ENCODE data around the gene MYADM.
"Not testable (repeated sequence)": the region's sequence is repeated elsewhere in the genome, so short reads cannot be mapped to it uniquely, and the experiment has no call there.

MYADM gene

GRCh38 chr19:53847555-53847954 is 20.1 kb upstream of the MYADM start:
- Histone ChIP-seq H3K9me3 (ENCODE audit: control insufficient read depth, low read length) (no peaks in the 10 kb centered on the region), H3K36me3 (ENCODE audit: control insufficient read depth, insufficient read depth, low read length) (no peaks in the 10 kb centered on the region), H3K4me1 (ENCODE audit: control insufficient read depth, insufficient read depth, low read length) (peaks cover 2% of the 10 kb centered on the region), H3K9ac (ENCODE audit: low read length) (no peak overlapping the region), H3K4me3 (ENCODE audit: low read length) (no peak overlapping the region), H3K27me3 (ENCODE audit: control insufficient read depth, insufficient read depth, low read length) (no peaks in the 10 kb centered on the region)

DNA sequence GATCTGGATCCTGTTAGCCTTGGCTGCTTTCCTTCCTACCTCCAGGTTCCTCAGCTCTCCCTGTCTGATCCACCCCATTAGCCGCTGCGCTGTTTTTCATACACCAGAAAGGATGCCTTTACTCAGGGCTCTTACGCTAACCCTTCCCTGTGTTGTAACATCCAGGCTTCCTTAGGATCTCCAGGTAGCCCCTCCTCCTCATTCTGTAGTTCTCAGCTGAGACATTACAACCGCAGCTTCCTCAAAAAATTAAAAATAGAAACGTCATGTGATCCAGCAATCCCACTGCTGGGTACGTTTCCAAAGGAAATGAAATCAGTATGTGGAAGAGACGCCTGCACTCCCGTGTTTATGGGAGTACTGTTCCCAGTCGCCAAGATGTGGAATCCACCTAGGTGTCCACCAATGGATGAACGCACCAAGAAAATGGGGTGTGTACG is 18.4 kb upstream of the MYADM start:
- no peak overlapping the region for H3K4me3 ChIP-seq (ENCODE audit: low read length)
- no peak overlapping the region for H3K9ac ChIP-seq (ENCODE audit: low read length)
- no peaks in the 10 kb centered on the region for H3K36me3 ChIP-seq (ENCODE audit: control insufficient read depth, insufficient read depth, low read length)
- no peaks in the 10 kb centered on the region for H3K27me3 ChIP-seq (ENCODE audit: control insufficient read depth, insufficient read depth, low read length)
- no peaks in the 10 kb centered on the region for H3K4me1 ChIP-seq (ENCODE audit: control insufficient read depth, insufficient read depth, low read length)
- H3K9me3 ChIP-seq (ENCODE audit: control insufficient read depth, low read length): no peaks in the 10 kb centered on the region

DNA sequence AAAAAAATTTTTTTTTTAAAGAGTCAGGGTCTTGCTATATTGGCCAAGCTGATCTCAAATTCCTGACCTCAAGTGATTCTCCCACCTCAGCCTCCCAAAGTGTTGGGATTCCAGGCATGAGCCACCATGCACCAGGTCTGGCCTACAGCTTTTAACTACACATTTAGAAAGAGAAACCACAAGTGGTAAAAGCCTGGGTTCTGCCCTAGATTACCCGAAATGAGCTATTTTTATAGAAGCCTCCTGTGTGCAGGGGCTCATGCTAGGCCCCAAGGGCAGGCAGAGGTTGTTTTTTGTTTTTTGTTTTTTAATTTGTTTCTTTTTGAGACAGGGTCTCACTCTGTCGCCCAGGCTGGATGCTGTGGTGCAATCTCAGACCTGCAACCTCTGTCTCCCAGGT is 14.0 kb upstream of the MYADM start:
- Histone ChIP-seq H3K4me1 (ENCODE audit: control insufficient read depth, insufficient read depth, low read length) (no peaks in the 10 kb centered on the region), H3K4me3 (ENCODE audit: low read length) (no peak overlapping the region), H3K36me3 (ENCODE audit: control insufficient read depth, insufficient read depth, low read length) (no peaks in the 10 kb centered on the region), H3K9ac (ENCODE audit: low read length) (no peak overlapping the region), H3K27me3 (ENCODE audit: control insufficient read depth, insufficient read depth, low read length) (no peaks in the 10 kb centered on the region), H3K9me3 (ENCODE audit: control insufficient read depth, low read length) (no peaks in the 10 kb centered on the region)

GRCh38 chr19:53864308-53864836 is 3.3 kb upstream of the MYADM start:
- H3K9me3 ChIP-seq (ENCODE audit: control insufficient read depth, low read length): no peaks in the 10 kb centered on the region
- peaks cover 42% of the 10 kb centered on the region for H3K4me1 ChIP-seq (ENCODE audit: control insufficient read depth, insufficient read depth, low read length)
- H3K27me3 ChIP-seq (ENCODE audit: control insufficient read depth, insufficient read depth, low read length): no peaks in the 10 kb centered on the region
- no peak overlapping the region for H3K4me3 ChIP-seq (ENCODE audit: low read length)
- H3K9ac ChIP-seq (ENCODE audit: low read length): no peak overlapping the region
- no peaks in the 10 kb centered on the region for H3K36me3 ChIP-seq (ENCODE audit: control insufficient read depth, insufficient read depth, low read length)

DNA sequence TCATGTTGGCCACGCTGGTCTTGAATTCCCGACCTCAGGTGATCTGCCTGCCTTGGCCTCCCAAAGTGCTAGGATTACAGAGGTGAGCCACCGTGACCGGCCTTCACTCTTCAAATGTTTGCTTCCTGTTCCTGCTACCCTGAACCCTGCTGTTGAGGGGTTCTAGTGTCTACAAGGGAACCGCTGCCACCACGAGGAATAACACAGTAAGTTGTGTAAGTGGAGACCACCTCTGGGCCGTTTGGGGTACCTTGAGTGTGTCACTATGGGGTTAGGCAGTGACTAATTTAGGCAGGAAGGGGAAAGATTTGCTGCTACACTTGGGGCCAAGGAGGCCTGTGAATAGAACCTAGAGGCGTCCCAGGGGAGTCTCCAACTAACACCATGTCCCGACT is 2.2 kb upstream of the MYADM start:
- no peaks in the 10 kb centered on the region for H3K27me3 ChIP-seq (ENCODE audit: control insufficient read depth, insufficient read depth, low read length)
- no peaks in the 10 kb centered on the region for H3K36me3 ChIP-seq (ENCODE audit: control insufficient read depth, insufficient read depth, low read length)
- no peak overlapping the region for H3K9ac ChIP-seq (ENCODE audit: low read length)
- H3K9me3 ChIP-seq (ENCODE audit: control insufficient read depth, low read length): no peaks in the 10 kb centered on the region
- peaks cover 46% of the 10 kb centered on the region for H3K4me1 ChIP-seq (ENCODE audit: control insufficient read depth, insufficient read depth, low read length)
- no peak overlapping the region for H3K4me3 ChIP-seq (ENCODE audit: low read length)

DNA sequence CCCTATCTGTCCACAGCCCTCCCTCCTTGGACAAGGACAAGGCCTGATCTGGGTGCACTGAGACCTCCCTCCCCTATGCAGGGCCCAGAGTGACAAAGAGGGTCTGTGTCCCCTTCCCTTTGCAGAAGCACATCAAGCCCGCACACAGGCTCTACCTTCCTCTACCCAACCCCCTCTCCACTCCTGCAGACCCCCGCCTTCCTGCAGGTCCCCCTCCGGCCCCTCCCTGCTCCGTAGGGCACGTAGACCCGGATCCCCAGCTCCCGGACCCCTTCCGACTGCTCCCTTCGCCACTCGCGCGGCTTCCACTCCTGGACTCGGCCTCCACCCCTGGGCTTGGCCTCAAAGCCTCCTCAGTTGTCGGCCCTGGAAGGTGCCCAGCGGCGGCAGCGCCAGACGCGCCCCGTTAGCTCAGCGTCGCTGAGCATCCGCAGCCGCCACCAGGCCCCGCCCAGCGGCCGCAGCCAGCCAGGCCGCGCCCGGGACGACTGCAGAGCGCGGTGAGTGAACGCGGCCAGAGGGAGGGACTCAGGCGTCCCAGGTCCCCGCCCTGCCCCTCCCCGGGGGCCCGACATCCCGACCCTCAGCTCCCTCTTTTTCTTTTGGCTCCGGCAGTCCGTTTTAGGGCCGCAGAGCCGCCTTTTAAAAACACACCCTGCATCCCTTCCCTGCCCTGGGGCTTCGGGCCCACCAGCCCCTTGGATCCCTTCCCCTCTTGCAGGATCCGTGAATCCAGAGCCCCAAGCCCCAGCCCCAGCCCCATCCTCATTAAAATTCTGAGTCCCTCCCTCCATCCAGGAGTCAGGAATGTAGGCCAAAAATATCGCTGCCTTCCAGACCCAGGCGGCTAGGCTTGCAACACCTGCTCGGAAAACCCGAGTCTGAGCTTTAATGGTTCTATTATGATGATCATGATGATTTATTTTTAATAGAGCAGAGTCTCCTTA is 1.5 kb upstream of the MYADM start:
- H3K9ac ChIP-seq (ENCODE audit: low read length): peak overlapping the region; percentile 63
- H3K4me1 ChIP-seq (ENCODE audit: control insufficient read depth, insufficient read depth, low read length): peaks cover 50% of the 10 kb centered on the region
- no peaks in the 10 kb centered on the region for H3K9me3 ChIP-seq (ENCODE audit: control insufficient read depth, low read length)
- H3K27me3 ChIP-seq (ENCODE audit: control insufficient read depth, insufficient read depth, low read length): no peaks in the 10 kb centered on the region
- peak overlapping the region; percentile 6 for H3K4me3 ChIP-seq (ENCODE audit: low read length)
- no peaks in the 10 kb centered on the region for H3K36me3 ChIP-seq (ENCODE audit: control insufficient read depth, insufficient read depth, low read length)

GRCh38 chr19:53866865-53867224 is 838 bp upstream of the MYADM start:
- Histone ChIP-seq H3K36me3 (ENCODE audit: control insufficient read depth, insufficient read depth, low read length) (no peaks in the 10 kb centered on the region), H3K9ac (ENCODE audit: low read length) (peak overlapping the region; percentile 63), H3K4me3 (ENCODE audit: low read length) (peak overlapping the region; percentile 6), H3K9me3 (ENCODE audit: control insufficient read depth, low read length) (no peaks in the 10 kb centered on the region), H3K4me1 (ENCODE audit: control insufficient read depth, insufficient read depth, low read length) (peaks cover 53% of the 10 kb centered on the region), H3K27me3 (ENCODE audit: control insufficient read depth, insufficient read depth, low read length) (no peaks in the 10 kb centered on the region)

GRCh38 chr19:53868091-53868891 is 608 bp downstream of the MYADM start:
- H3K4me1 ChIP-seq (ENCODE audit: control insufficient read depth, insufficient read depth, low read length): peaks cover 57% of the 10 kb centered on the region
- H3K9me3 ChIP-seq (ENCODE audit: control insufficient read depth, low read length): no peaks in the 10 kb centered on the region
- H3K9ac ChIP-seq (ENCODE audit: low read length): peak overlapping the region; percentile 94
- no peaks in the 10 kb centered on the region for H3K27me3 ChIP-seq (ENCODE audit: control insufficient read depth, insufficient read depth, low read length)
- peak overlapping the region; percentile 78 for H3K4me3 ChIP-seq (ENCODE audit: low read length)
- no peaks in the 10 kb centered on the region for H3K36me3 ChIP-seq (ENCODE audit: control insufficient read depth, insufficient read depth, low read length)

DNA sequence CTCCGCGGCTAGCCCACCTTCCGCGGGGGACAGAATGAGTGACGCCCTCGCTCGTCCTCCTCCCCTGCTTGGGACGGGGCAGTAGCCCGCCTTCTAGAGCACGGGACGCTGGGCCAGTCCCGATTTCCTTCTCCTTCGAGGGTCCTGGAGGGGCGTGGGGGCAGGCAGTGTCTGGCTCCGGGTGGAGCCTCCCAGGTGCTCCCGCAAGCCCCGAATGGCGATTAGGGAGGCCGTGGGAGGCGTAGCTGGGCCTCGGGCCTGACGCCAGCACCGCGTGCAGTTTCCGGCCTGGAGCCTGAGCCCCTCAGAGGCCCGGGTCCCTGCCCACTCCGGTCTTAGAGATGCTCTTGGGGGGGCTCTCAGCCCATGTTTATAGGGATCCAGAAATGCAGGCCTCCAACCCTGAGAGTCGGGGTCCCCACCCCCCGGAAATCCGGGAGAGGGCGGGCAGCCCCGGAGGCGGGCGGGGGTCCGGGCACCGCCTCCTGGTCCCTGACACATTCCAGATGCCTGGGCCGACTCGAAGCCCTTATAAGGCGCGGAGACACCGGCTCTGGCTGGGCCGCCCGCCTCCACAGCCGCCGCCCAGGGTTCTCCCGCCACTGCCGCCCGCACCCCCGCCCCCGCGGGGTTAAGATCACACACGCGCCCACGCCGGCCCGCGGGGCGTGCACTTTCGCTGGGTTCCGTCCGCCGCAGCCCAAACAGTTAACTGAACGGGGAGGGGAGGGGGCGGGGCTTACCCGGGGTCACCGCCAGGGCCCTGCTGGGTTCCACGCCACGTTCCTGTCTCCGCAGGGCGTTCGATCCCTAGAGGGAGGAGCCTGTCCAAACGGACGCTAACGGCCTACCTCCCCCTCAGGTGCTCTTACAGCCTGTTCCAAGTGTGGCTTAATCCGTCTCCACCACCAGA is 1.5 kb downstream of the MYADM start:
- Histone ChIP-seq H3K4me1 (ENCODE audit: control insufficient read depth, insufficient read depth, low read length) (peaks cover 56% of the 10 kb centered on the region), H3K36me3 (ENCODE audit: control insufficient read depth, insufficient read depth, low read length) (peaks cover 2% of the 10 kb centered on the region), H3K27me3 (ENCODE audit: control insufficient read depth, insufficient read depth, low read length) (no peaks in the 10 kb centered on the region), H3K9me3 (ENCODE audit: control insufficient read depth, low read length) (no peaks in the 10 kb centered on the region), H3K9ac (ENCODE audit: low read length) (peak overlapping the region; percentile 94), H3K4me3 (ENCODE audit: low read length) (peak overlapping the region; percentile 78)

GRCh38 chr19:53869805-53870484 is 2.3 kb downstream of the MYADM start:
- not testable (repeated sequence) for H3K9me3 ChIP-seq (ENCODE audit: control insufficient read depth, low read length); H3K27me3 ChIP-seq (ENCODE audit: control insufficient read depth, insufficient read depth, low read length); H3K36me3 ChIP-seq (ENCODE audit: control insufficient read depth, insufficient read depth, low read length)
- Histone ChIP-seq H3K4me1 (ENCODE audit: control insufficient read depth, insufficient read depth, low read length) (peaks cover 48% of the 10 kb centered on the region), H3K9ac (ENCODE audit: low read length) (peak overlapping the region; percentile 94), H3K4me3 (ENCODE audit: low read length) (peak overlapping the region; percentile 78)

- Histone ChIP-seq H3K4me1 (ENCODE audit: control insufficient read depth, insufficient read depth, low read length) (peaks cover 44% of the 10 kb centered on the region), H3K9me3 (ENCODE audit: control insufficient read depth, low read length) (no peaks in the 10 kb centered on the region), H3K27me3 (ENCODE audit: control insufficient read depth, insufficient read depth, low read length) (no peaks in the 10 kb centered on the region), H3K36me3 (ENCODE audit: control insufficient read depth, insufficient read depth, low read length) (peaks cover 5% of the 10 kb centered on the region), H3K4me3 (ENCODE audit: low read length) (peak overlapping the region; percentile 22), H3K9ac (ENCODE audit: low read length) (peak overlapping the region; percentile 61)
Measured at GRCh38 chr19:53870485-53870844, 2.8 kb downstream of the MYADM start.

Measured in mucosa of stomach (tissue), 1 donor.